ENCODE measurements around the gene TRAPPC5. TPM values are rescaled to one million over a fixed set of nuclear protein-coding genes. Genes with fewer than 3 reads are reported as not detected.

Gene TRAPPC5
- polyA plus RNA-seq, 1 donor (not counting 4 experiments of a cell fraction or from before 2014, with no cell fraction given), result 54.8 TPM

- Histone ChIP-seq H3K4me2 (ENCODE audit: control insufficient read depth, extremely low read depth, insufficient read depth, low read depth, low read length) (peak within 1 kb of the TSS; percentile 86), H3K36me3 (ENCODE audit: control insufficient read depth in 2 of 2, extremely low read depth in 1 of 2, insufficient read depth in 2 of 2, low read length in 2 of 2) (peaks cover 6 to 11% of the 10 kb centered on the region in 2 experiments), H3K79me2 (ENCODE audit: control insufficient read depth, insufficient read depth, low read length) (peaks cover 16% of the 10 kb centered on the region), H3K9me1 (ENCODE audit: control insufficient read depth, extremely low read depth, insufficient read depth, low read length) (no peaks in the 10 kb centered on the region), H3K9me3 (ENCODE audit: control insufficient read depth, low read depth, low read length) (no peaks in the 10 kb centered on the region), H2AFZ (ENCODE audit: control insufficient read depth, low read length) (peak within 1 kb of the TSS; percentile 91), H3K27me3 (ENCODE audit: control insufficient read depth, extremely low read depth, insufficient read depth, low read length) (no peaks in the 10 kb centered on the region), H4K20me1 (ENCODE audit: control insufficient read depth, extremely low read depth, insufficient read depth, low read length) (no peaks in the 10 kb centered on the region), H3K27ac (ENCODE audit: control insufficient read depth, insufficient read depth, low read length) (peak within 1 kb of the TSS; percentile 67), H3K4me3 (ENCODE audit: control insufficient read depth in 2 of 3, extremely low read depth in 1 of 3, insufficient read depth in 2 of 3, low read depth in 1 of 3, low read length in 3 of 3) (peak within 1 kb of the TSS; percentile 76 to 87 (median 86)), H3K4me1 (ENCODE audit: control insufficient read depth, extremely low read depth, insufficient read depth, low read length) (peaks cover 3% of the 10 kb centered on the region), H3K9ac (ENCODE audit: control insufficient read depth, extremely low read depth, insufficient read depth, low read length) (peak within 1 kb of the TSS; percentile 88)
- TF ChIP-seq EZH2 (IDR thresholded peaks at IDR 0.05; ENCODE audit: low read length) (no peak), CTCF (optimal IDR thresholded peaks at IDR 0.05 in 1 of 3, IDR thresholded peaks at IDR 0.05 in 1 of 3, conservative IDR thresholded peaks at IDR 0.05 in 1 of 3; ENCODE audit: extremely low read depth in 1 of 3, insufficient read depth in 2 of 3, low read length in 3 of 3) (no peak)
- FAIRE-seq (peak; percentile 20), DNase-seq (ENCODE audit: low read depth, low spot score) (peak; percentile 42)
- dilution Hi-C loops (cut with MboI; ENCODE audit: extremely low pct_ligation_motif_present, low sequenced_read_pairs), result no loop called here
These were observed 43.8 kb upstream of the TRAPPC5 start, which contains the start of gene STXBP2 for GRCh38 chr19:7636691-7637373. Gene STXBP2 (plus strand): TSS chr19:7637110. CDS start chr19:7637150, 40 bp downstream.

DNA sequence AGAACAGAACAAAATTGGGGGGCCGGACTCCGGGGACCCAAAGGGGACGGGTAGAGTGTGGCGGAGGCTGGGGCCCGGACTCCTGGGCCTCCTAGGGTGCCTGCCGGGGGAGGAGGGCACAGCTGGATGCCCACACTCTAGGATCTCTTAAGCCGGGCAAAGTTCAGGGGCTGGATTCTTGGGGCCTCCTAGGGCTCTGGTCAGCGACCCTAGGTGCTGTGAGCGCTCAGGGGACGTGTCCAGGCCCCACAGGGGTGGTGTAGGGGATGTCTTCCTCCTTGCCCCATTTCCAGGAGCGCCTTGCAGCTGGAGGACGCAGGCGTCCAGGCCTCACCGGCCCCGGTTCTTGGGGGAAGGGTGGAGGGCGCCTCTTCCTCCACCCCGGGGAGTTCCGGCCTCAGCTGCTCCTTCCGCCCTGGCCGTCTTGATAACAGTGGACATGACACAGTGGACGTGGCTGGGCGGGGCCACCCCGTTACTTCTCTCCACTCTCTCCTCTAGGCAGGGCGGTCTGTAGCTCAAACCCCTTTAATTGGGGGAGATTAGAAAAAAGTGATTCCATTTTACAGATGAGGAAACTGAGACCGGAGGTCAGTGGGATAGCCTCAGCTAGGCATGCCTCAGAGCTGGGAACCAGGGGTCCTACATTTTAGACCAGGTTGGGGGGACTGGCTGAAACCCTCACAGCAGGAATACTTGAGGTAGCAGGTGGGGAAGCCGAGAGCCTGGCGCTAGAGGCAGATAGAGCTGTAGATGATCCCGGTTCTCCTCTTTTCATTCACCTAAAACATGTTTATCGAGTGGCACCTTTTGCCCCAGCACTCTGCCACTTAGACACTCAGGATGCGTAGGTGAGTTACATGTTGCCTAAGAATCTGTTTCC is 43.0 kb upstream of the TRAPPC5 start:
- H3K9me1 ChIP-seq (ENCODE audit: control insufficient read depth, extremely low read depth, insufficient read depth, low read length), result no peaks in the 10 kb centered on the region
- H3K79me2 ChIP-seq (ENCODE audit: control insufficient read depth, insufficient read depth, low read length), result peaks cover 16% of the 10 kb centered on the region
- H3K27ac ChIP-seq (ENCODE audit: control insufficient read depth, insufficient read depth, low read length), result peak overlapping the region; percentile 67
- peak overlapping the region; percentile 76 to 87 (median 86) for H3K4me3 ChIP-seq (ENCODE audit: control insufficient read depth in 2 of 3, extremely low read depth in 1 of 3, insufficient read depth in 2 of 3, low read depth in 1 of 3, low read length in 3 of 3)
- TF ChIP-seq CTCF (optimal IDR thresholded peaks at IDR 0.05 in 1 of 3, IDR thresholded peaks at IDR 0.05 in 1 of 3, conservative IDR thresholded peaks at IDR 0.05 in 1 of 3; ENCODE audit: extremely low read depth in 1 of 3, insufficient read depth in 2 of 3, low read length in 3 of 3), result no peak
- TF ChIP-seq EZH2 (IDR thresholded peaks at IDR 0.05; ENCODE audit: low read length), result no peak
- peaks cover 3% of the 10 kb centered on the region for H3K4me1 ChIP-seq (ENCODE audit: control insufficient read depth, extremely low read depth, insufficient read depth, low read length)
- H3K27me3 ChIP-seq (ENCODE audit: control insufficient read depth, extremely low read depth, insufficient read depth, low read length), result no peaks in the 10 kb centered on the region
- dilution Hi-C loops (cut with MboI; ENCODE audit: extremely low pct_ligation_motif_present, low sequenced_read_pairs), result no loop called here
- no peaks in the 10 kb centered on the region for H3K9me3 ChIP-seq (ENCODE audit: control insufficient read depth, low read depth, low read length)
- FAIRE-seq, result no peak
- no peak for DNase-seq (ENCODE audit: low read depth, low spot score)
- no peaks in the 10 kb centered on the region for H4K20me1 ChIP-seq (ENCODE audit: control insufficient read depth, extremely low read depth, insufficient read depth, low read length)
- peaks cover 9% of the 10 kb centered on the region in 2 experiments for H3K36me3 ChIP-seq (ENCODE audit: control insufficient read depth in 2 of 2, extremely low read depth in 1 of 2, insufficient read depth in 2 of 2, low read length in 2 of 2)
- peak overlapping the region; percentile 88 for H3K9ac ChIP-seq (ENCODE audit: control insufficient read depth, extremely low read depth, insufficient read depth, low read length)
- peak overlapping the region; percentile 63 for H2AFZ ChIP-seq (ENCODE audit: control insufficient read depth, low read length)
- peak overlapping the region; percentile 86 for H3K4me2 ChIP-seq (ENCODE audit: control insufficient read depth, extremely low read depth, insufficient read depth, low read depth, low read length)

All from keratinocyte (primary cell).